H54 (cell line): ENCODE results near the gene NR1D1.

ENCODE experiments used
- DNase-seq: peaks from one replicate; pipeline ENCODE4 v3.0.0; 2011; ENCODE audit warnings: low spot score, mixed read lengths; ENCODE audit not compliant: insufficient read length
- FAIRE-seq: peaks from 3 replicates; lab custom pipeline; 2011; peaks lifted over from hg19 to GRCh38; lab: Jason Lieb, UNC
- POLR2A ChIP-seq: IDR thresholded peaks from 2 replicates; pipeline ENCODE4 v1.6.1; 2011; ENCODE audit warnings: low read depth, mild to moderate bottlenecking, low read length

The NR1D1 gene

DNA sequence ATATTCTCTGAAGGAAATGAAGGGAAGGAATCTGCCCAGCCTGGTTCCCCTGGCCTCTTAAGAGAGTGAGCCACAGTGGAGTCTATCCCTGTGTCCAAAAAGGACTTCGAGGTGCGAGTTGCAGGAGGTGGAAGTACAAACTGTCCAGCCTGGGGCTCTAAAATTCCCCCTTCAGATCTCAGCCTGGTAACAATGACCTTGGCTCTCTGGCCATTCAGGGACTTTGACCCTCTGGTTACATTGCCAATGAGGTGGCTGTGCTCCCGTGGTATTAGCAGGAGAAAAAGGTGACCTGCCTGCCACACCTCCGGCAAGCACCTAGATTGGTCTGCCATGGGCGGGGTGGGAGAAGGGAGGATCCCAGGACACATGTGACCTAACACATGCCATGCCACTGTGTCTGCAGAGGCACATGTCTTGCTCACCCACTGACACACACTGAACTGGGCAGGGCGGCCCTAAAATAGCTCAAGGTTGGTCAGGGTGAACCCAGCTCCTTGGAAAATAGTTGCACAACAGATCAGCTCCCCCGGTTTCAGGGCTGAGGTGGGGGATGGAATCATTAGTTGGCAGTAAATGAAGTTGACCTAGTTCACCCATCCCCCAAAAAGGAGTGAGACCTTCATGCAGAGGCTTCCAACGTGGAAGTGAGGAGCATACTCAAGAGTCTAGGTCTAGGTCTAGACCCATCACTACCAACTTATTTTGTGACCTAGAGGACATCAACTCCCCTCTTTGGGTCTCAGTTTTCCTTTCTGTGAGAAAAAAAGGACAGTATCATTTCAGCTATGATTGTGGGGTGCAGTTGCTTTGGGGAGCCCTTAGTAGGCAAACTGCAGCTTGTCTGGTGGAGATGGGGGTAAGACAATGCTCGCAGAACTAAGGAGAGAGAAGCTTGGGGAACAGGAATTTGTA, 2.2 kb downstream of the NR1D1 start:
- TF ChIP-seq POLR2A, result no peak
- FAIRE-seq (no peak), DNase-seq (no peak)

DNA sequence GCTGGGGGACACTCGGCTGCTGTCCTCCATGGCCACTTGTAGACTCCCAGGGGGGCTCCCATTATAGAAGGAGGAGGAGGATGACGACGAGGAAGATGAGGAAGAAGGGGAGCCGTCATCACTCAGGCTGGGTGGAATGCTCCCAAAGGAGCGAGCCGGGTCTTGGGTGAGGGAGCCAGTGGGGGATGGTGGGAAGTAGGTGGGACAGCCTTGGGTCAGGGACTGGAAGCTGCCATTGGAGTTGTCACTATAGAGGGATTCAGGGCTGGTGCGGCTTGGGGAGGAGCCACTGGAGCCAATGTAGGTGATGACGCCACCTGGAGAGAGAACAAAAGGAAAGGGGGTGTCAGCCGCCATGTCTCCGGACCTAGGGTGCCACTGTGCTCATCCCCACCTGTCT, 3.3 kb downstream of the NR1D1 start:
- no peak for TF ChIP-seq POLR2A
- DNase-seq (no peak), FAIRE-seq (no peak)

GRCh38 chr17:40095944-40096791, 4.2 kb downstream of the NR1D1 start:
- TF ChIP-seq POLR2A, result no peak
- no peak for FAIRE-seq
- no peak for DNase-seq

- no peak for FAIRE-seq
Measured at GRCh38 chr17:40095351-40095943, 4.9 kb downstream of the NR1D1 start.

DNA sequence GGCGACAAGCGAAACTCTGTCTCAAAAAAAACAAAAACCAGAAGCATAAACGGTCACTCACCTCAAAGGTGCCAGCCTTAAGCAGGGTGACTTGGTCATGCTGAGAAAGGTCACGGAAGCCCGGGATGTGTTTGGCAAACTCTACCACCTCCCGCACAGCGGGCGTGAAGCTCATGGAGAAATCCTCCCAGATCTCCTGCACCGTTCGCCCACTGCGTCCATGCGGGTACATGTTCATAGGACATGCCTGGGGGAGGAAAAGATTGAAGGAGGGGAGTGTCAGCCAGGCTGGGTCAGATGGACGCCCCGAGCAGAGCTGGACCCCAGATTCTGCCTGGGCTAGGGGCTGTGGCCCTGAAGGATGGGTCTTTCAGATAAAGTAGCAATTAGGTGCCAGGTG, 5.5 kb downstream of the NR1D1 start:
- DNase-seq (no peak), FAIRE-seq (no peak)
- TF ChIP-seq POLR2A, result no peak

More at GRCh38 chr17:40095351-40095943, 4.9 kb downstream of the NR1D1 start:
- DNase-seq, result no peak
- TF ChIP-seq POLR2A, result no peak

DNA sequence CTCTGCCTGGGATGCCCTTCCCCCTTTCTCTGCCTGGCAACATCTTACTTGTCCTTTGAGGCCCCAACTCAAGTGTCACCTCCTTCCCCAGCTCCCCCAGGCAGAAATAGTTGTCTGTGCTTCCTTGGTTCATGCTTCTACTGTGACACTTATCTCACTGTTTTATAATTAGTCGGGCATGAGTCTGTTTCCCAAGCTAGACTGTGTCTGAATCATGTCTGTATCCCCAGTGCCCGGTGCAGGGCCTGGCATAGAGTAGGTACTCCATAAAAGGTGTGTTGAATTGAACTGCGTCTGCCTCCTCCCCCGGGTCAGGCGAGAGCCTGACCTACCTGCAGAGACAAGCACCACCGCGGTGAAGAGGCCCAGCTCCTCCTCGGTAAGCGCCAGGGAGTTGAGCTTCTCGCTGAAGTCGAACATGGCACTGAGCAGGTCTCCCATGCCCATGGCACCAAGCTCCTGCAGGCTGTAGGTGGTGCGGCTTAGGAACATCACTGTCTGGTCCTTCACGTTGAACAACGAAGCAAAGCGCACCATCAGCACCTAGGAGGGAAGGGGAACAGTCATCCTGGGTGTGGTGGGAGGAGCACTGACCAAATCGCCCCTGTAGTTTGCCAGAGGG, 6.7 kb downstream of the NR1D1 start:
- DNase-seq (no peak), FAIRE-seq (no peak)
- no peak for TF ChIP-seq POLR2A

DNA sequence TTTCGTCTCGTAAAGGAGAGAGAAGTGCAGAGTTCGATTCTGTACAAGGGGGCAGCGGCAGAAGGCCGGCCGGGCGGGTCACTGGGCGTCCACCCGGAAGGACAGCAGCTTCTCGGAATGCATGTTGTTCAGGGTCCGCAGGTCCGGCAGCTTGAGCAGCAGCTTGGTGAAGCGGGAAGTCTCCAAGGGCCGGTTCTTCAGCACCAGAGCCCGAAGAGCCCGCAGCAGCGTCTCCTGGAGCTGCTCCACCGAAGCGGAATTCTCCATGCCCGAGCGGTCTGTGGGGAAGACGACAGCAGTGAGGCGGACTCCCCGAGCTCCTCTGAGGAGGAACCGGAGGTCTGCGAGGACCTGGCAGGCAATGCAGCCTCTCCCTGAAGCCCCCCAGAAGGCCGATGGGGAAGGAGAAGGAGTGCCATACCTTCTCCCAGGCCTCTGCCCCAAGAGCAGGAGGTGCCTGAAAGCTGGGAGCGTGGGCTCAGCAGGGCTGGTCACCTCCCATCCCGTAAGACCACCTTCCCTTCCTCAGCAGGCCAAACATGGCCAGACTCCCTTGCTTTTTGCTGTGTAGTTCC, 7.3 kb downstream of the NR1D1 start:
- DNase-seq, result no peak
- TF ChIP-seq POLR2A, result no peak
- FAIRE-seq, result no peak

DNA sequence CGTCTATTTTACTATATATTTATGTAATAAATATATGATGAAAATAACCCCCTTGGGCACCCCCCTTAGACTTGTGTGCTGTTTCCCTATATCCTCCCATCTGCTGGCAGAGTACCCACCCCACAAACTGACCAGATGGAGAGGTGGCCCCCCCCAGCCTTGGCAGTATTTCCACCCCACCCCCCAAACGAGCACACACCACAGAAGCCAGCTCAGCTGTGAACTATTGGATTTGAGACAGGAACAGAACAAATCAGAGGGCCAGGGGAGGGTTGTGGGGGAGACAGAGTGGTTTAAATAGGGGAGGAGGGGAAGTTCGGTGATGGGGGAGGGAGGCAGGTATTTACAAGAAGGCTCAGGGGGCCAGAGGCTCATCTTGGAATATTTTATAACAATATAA, 7.8 kb downstream of the NR1D1 start:
- FAIRE-seq (no peak), DNase-seq (no peak)
- TF ChIP-seq POLR2A, result no peak

GRCh38 chr17:40091691-40092397, 8.5 kb downstream of the NR1D1 start:
- TF ChIP-seq POLR2A, result no peak
- DNase-seq (no peak), FAIRE-seq (no peak)

DNA sequence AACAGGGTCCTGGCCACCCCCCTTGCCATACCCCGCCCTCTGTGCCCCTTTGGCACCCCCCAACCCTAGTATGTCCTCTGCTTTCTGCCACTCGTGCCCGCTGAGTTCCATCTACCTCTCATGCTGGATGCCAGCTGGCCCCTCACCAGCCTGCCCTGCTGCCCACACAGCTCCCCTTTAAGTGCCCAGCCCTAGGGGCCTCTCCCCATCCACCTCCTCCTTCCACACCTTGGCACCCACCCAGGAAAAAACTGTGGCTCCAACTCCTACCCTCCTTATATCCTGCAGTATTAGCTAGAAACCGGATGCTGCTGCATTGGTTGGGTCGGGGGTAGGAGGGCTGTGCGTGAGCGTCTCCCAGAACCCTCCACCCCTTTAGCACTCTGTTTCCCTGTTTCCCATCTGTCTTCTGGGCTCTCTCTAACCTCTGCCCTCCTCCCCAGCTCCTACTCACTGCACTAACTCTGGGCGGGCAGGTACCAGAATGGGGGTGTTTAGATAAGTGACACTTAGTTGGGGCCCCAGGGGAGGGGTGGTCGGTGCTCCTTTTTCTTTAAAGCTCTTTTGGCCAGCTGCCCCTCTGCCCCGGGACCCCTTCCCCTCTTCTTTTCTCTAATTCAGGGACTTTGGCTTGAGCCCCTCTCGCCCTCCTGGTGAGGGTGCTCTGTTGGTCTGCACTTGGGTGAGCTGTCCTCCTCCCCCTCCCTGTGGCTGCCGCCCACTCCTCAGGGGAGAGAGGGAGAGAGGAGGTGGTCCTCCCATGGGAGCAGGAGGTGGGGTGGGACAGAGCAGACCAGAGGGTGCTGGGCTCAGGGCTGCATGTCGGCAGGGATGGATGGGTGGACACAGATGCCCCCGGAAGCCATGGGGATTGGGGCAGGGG, 9.9 kb downstream of the NR1D1 start:
- TF ChIP-seq POLR2A, result no peak
- FAIRE-seq, result no peak
- DNase-seq, result no peak

DNA sequence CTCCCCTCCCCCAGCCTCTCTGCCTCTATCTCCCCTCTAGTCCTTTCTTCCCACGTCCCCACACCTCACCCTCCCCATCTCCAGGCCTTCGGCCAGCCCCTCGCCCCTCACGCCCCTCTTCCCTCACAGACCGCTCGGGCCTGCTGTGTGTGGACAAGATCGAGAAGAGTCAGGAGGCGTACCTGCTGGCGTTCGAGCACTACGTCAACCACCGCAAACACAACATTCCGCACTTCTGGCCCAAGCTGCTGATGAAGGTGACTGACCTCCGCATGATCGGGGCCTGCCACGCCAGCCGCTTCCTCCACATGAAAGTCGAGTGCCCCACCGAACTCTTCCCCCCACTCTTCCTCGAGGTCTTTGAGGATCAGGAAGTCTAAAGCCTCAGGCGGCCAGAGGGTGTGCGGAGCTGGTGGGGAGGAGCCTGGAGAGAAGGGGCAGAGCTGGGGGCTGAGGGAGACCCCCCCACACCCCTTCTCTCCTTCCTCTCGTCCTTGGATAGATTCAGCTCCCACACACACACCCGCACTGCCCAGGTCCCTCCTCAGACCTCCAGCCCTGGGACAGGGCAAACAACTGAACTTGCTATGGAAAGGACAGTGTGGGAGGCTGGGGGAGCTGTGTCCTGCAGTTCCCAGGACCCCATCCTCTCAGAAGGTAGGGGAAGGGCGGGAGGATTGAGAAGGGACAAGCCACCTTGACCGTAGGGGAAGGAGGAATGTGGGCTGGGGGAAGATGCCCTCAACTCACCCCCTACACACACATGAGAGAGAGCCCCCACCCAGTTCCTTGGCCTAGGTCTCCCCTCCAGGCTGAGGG, 11.1 kb downstream of the NR1D1 start:
- no peak for FAIRE-seq
- no peak for TF ChIP-seq POLR2A
- no peak for DNase-seq
